Posterior vena cava (tissue), 2 donors: Measurements from ENCODE around the gene STX11. TPM values are rescaled to one million over a fixed set of nuclear protein-coding genes. Genes with fewer than 3 reads are reported as not detected.

Experiments used
- DNase-seq: peaks from one replicate; pipeline ENCODE4 v3.0.0-alpha.2; 2020; ENCODE audit warnings: low spot score
- intact Hi-C, 2 donors: fragments of 100-400 bp; cut with DNase I; formaldehyde crosslinking; loops; one replicate each; pipeline versions ENCODE4 v1.14.1 to v1.14.2; 2022 to 2023
- total RNA-seq, 2 donors: library from RNA; stranded (reverse); fragmentation: NEBNext Ultra II Directional; extraction: Animal tissue kit (Norgen Biotek cat#: 25700); gene quantifications; one replicate each; pipeline ENCODE4 v1.2.1, GENCODE V29; 2021
- donor health status: DM: yes; HTN: yes; CAD: no.
- donor health status: DM: yes; HTN: yes; CAD: no.

STX11 gene
- total RNA-seq, 2 donors from 2014 or later, result 7.0 to 10.5 TPM

- no peak for DNase-seq
- intact Hi-C loops, result no loop called here
Observed at GRCh38 chr6:144193181-144193580, 42.9 kb downstream of the STX11 start.

GRCh38 chr6:144194293-144194810, 44.0 kb downstream of the STX11 start:
- intact Hi-C loops, result no loop called here
- no peak for DNase-seq

GRCh38 chr6:144195671-144196270, 45.5 kb downstream of the STX11 start:
- DNase-seq, result no peak
- intact Hi-C loops, result no loop called here

- no peak for DNase-seq
- intact Hi-C loops, result no loop called here
Observed at GRCh38 chr6:144197919-144198318, 47.6 kb downstream of the STX11 start.

- intact Hi-C loops, result no loop called here
- DNase-seq, result no peak
Observed at GRCh38 chr6:144202879-144203468, 52.7 kb downstream of the STX11 start.

- intact Hi-C loops, result loop anchor here in 1 of 2 donors (10.0 kb wide), 3 partner anchors 56 to 264 kb away; partner anchors contain the start of genes STX11 and UTRN
- no peak for DNase-seq
Observed at GRCh38 chr6:144211160-144211559, 60.8 kb downstream of the STX11 start.

GRCh38 chr6:144213315-144213714, 63.0 kb downstream of the STX11 start:
- intact Hi-C loops, result loop anchor here in 1 of 2 donors (10.0 kb wide), 3 partner anchors 59 to 261 kb away; partner anchors contain the start of genes STX11 and UTRN
- DNase-seq, result no peak

GRCh38 chr6:144214029-144214428, 63.7 kb downstream of the STX11 start:
- intact Hi-C loops, result loop anchor here in 1 of 2 donors (10.0 kb wide), 3 partner anchors 59 to 261 kb away; partner anchors contain the start of genes STX11 and UTRN
- DNase-seq, result no peak

- intact Hi-C loops, result loop anchor here in 1 of 2 donors (5.0 to 10.0 kb wide), 4 partner anchors 60 to 260 kb away; partner anchors contain the start of genes STX11 and UTRN
- DNase-seq, result peak; percentile 85
Observed at GRCh38 chr6:144214622-144215401, 64.5 kb downstream of the STX11 start.

- intact Hi-C loops, result loop anchor here in 1 of 2 donors (5.0 to 10.0 kb wide), 4 partner anchors 61 to 259 kb away; partner anchors contain the start of genes STX11 and UTRN
- no peak for DNase-seq
Observed at GRCh38 chr6:144215402-144215931, 65.2 kb downstream of the STX11 start.

GRCh38 chr6:144215932-144216667, 65.8 kb downstream of the STX11 start:
- intact Hi-C loops, result loop anchor here in 1 of 2 donors (5.0 to 10.0 kb wide), 4 partner anchors 61 to 259 kb away; partner anchors contain the start of genes STX11 and UTRN
- peak; percentile 98 for DNase-seq

GRCh38 chr6:144216668-144217218, 66.4 kb downstream of the STX11 start:
- intact Hi-C loops, result loop anchor here in 1 of 2 donors (5.0 to 10.0 kb wide), 4 partner anchors 62 to 258 kb away; partner anchors contain the start of genes STX11 and UTRN
- peak; percentile 93 for DNase-seq

- intact Hi-C loops, result loop anchor here in 1 of 2 donors (5.0 to 10.0 kb wide), 4 partner anchors 62 to 258 kb away; partner anchors contain the start of genes STX11 and UTRN
- DNase-seq, result no peak
Observed at GRCh38 chr6:144217264-144217663, 66.9 kb downstream of the STX11 start.

GRCh38 chr6:144217797-144218196, 67.5 kb downstream of the STX11 start:
- intact Hi-C loops, result loop anchor here in 1 of 2 donors (5.0 to 10.0 kb wide), 4 partner anchors 63 to 257 kb away; partner anchors contain the start of genes STX11 and UTRN

GRCh38 chr6:144219056-144219685, 68.9 kb downstream of the STX11 start:
- intact Hi-C loops, result loop anchor here in 1 of 2 donors (5.0 to 10.0 kb wide), 4 partner anchors 64 to 256 kb away; partner anchors contain the start of genes STX11 and UTRN
- DNase-seq, result no peak

More at GRCh38 chr6:144217797-144218196, 67.5 kb downstream of the STX11 start:
- no peak for DNase-seq

GRCh38 chr6:144220031-144220790, 69.9 kb downstream of the STX11 start:
- intact Hi-C loops, result no loop called here
- DNase-seq, result peak; percentile 51

- no peak for DNase-seq
- intact Hi-C loops, result loop anchor here in 1 of 2 donors (2.0 kb wide), 1 partner anchor 41 kb away; no protein-coding TSS in a partner anchor
Observed at GRCh38 chr6:144223686-144224085, 73.4 kb downstream of the STX11 start.
